ENCODE results near the gene EEIG2. TPM values are rescaled to one million over a fixed set of nuclear protein-coding genes. Genes with fewer than 3 reads are reported as not detected.

The EEIG2 gene
- total RNA-seq, 1 experiment from 2014 or later = 16.0 TPM

- no peaks in the 10 kb centered on the region for H3K9me2 ChIP-seq (ENCODE audit: insufficient read depth)
- H3K79me2 ChIP-seq (ENCODE audit: insufficient read depth, low read length) = no peaks in the 10 kb centered on the region
- RAD21 ChIA-PET (ENCODE audit: low non-redundant PET in 1 of 2, low total read pairs in 2 of 2, uncharacterized antibody in 2 of 2, unreplicated experiment in 2 of 2) = no interaction called here
- peak overlapping the region; percentile 77 for H2AFZ ChIP-seq (ENCODE audit: low read depth, low read length, poor library complexity, severe bottlenecking)
- H3K9ac ChIP-seq (ENCODE audit: low read length) = no peak overlapping the region
- no TSS peak for BruUV-seq (replicated peaks)
- ATAC-seq (no peak), DNase-seq (ENCODE audit: low read depth, low spot score) (no peak)
- no peaks in the 10 kb centered on the region for H3K9me3 ChIP-seq (ENCODE audit: control insufficient read depth in 1 of 2, insufficient read depth in 1 of 2, low read depth in 1 of 2, low read length in 2 of 2)
- TF ChIP-seq SIN3A (IDR thresholded peaks at IDR 0.05; ENCODE audit: low read depth) (no peak), POLR2AphosphoS5 (IDR thresholded peaks at IDR 0.05; ENCODE audit: low read depth, low read length) (no peak), ATF3 (IDR thresholded peaks at IDR 0.05) (no peak), POLR2A (IDR thresholded peaks at IDR 0.05; ENCODE audit: borderline replicate concordance, extremely low read depth, insufficient read depth, insufficient read length) (no peak), REST (IDR thresholded peaks at IDR 0.05; ENCODE audit: low read depth) (no peak), SRF (IDR thresholded peaks at IDR 0.05; ENCODE audit: low read depth) (no peak), ZFX (IDR thresholded peaks at IDR 0.05) (no peak), ZBTB33 (IDR thresholded peaks at IDR 0.05; ENCODE audit: extremely low read depth, insufficient replicate concordance, low read length) (no peak), ELF1 (IDR thresholded peaks at IDR 0.05; ENCODE audit: borderline replicate concordance, low read depth) (no peak), CBX3 (IDR thresholded peaks at IDR 0.05; ENCODE audit: low read depth) (no peak), RAD21 (IDR thresholded peaks at IDR 0.05; ENCODE audit: low read depth) (no peak), JUND (IDR thresholded peaks at IDR 0.05) (no peak), EZH2 (IDR thresholded peaks at IDR 0.05) (no peak), FOSL1 (IDR thresholded peaks at IDR 0.05; ENCODE audit: low read depth) (no peak), EGR1 (IDR thresholded peaks at IDR 0.05; ENCODE audit: low read depth) (no peak), YY1 (IDR thresholded peaks at IDR 0.05; ENCODE audit: extremely low read depth, insufficient replicate concordance, low read depth, low read length) (no peak), SP1 (IDR thresholded peaks at IDR 0.05; ENCODE audit: low read depth) (no peak)
- TF ChIP-seq, protein P1, sequence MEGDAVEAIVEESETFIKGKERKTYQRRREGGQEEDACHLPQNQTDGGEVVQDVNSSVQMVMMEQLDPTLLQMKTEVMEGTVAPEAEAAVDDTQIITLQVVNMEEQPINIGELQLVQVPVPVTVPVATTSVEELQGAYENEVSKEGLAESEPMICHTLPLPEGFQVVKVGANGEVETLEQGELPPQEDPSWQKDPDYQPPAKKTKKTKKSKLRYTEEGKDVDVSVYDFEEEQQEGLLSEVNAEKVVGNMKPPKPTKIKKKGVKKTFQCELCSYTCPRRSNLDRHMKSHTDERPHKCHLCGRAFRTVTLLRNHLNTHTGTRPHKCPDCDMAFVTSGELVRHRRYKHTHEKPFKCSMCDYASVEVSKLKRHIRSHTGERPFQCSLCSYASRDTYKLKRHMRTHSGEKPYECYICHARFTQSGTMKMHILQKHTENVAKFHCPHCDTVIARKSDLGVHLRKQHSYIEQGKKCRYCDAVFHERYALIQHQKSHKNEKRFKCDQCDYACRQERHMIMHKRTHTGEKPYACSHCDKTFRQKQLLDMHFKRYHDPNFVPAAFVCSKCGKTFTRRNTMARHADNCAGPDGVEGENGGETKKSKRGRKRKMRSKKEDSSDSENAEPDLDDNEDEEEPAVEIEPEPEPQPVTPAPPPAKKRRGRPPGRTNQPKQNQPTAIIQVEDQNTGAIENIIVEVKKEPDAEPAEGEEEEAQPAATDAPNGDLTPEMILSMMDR (IDR thresholded peaks at IDR 0.05 in 2 of 3, conservative IDR thresholded peaks at IDR 0.05 in 1 of 3; ENCODE audit: borderline replicate concordance in 1 of 3, insufficient read depth in 1 of 3, low read depth in 2 of 3, low read length in 2 of 3) = no peak
- no peaks in the 10 kb centered on the region for H4K20me1 ChIP-seq (ENCODE audit: insufficient read depth)
- H3K4me3 ChIP-seq (replicated peaks in 1 of 2; ENCODE audit: low read depth in 1 of 2, low read length in 2 of 2) = no peak overlapping the region
- H3K27me3 ChIP-seq (ENCODE audit: insufficient read depth, low read length) = no peaks in the 10 kb centered on the region
- intact Hi-C loops (cut with micrococcal nuclease) = no loop called here
- H3K4me1 ChIP-seq (ENCODE audit: control insufficient read depth in 1 of 2, insufficient read depth in 2 of 2, low read length in 2 of 2) = no peaks in the 10 kb centered on the region; a peak in 1 of 4 replicates
- CTCF ChIA-PET = interaction anchor here (3.0 kb wide), 1 partner anchor 9 kb away, joined by 14 read pairs; the partner anchor contains the start of gene EEIG2
- H3K27ac ChIP-seq (ENCODE audit: low read depth, low read length) = no peak overlapping the region
- no peak overlapping the region for H3K4me2 ChIP-seq (ENCODE audit: low read length)
- POLR2A ChIA-PET = no interaction called here
- H3K36me3 ChIP-seq (ENCODE audit: control insufficient read depth in 1 of 2, insufficient read depth in 2 of 2, low read length in 2 of 2) = no peaks in the 10 kb centered on the region
Observed at GRCh38 chr1:108551137-108551862, 8.6 kb upstream of the EEIG2 start.
